Neural crest cell (in vitro differentiated cells): ENCODE data around the gene HDGF. TPM values are rescaled to one million over a fixed set of nuclear protein-coding genes. Genes with fewer than 3 reads are reported as not detected.
A peak's percentile ranks its signal among the peaks of the same experiment; 100 is the strongest.

Experiments
- DNase-seq: peaks from one replicate; pipeline ENCODE4 v3.0.0; 2021; ENCODE audit warnings: low read depth, mixed read lengths, low spot score
- H3K27ac Mint-ChIP-seq: one replicate; pipeline ENCODE4 v1.8.0; 2021; ENCODE audit warnings: mild to moderate bottlenecking, mixed read lengths; ENCODE audit not compliant: unreplicated experiment
- H3K27me3 Mint-ChIP-seq: 2 replicates; pipeline ENCODE4 v1.8.0; 2021; ENCODE audit warnings: low read depth, mild to moderate bottlenecking, mixed read lengths
- H3K36me3 Mint-ChIP-seq: 2 replicates; pipeline ENCODE4 v1.8.0; 2021; ENCODE audit warnings: low read depth, mild to moderate bottlenecking, mixed read lengths
- H3K4me1 Mint-ChIP-seq: 2 replicates; pipeline ENCODE4 v1.8.0; 2021; ENCODE audit warnings: mixed read lengths
- H3K4me3 Mint-ChIP-seq: one replicate; pipeline ENCODE4 v1.8.0; 2021; ENCODE audit warnings: mild to moderate bottlenecking, mixed read lengths
- H3K9me3 Mint-ChIP-seq: 2 replicates; pipeline ENCODE4 v1.8.0; 2021; ENCODE audit warnings: mixed read lengths
- total RNA-seq: library from RNA; stranded (reverse); gene quantifications from 2 replicates; pipeline ENCODE4 v1.2.1, GENCODE V29; 2021
- TF ChIP-seq, protein P1 (sequence below): fragments of 200-600 bp; sonication (generic); conservative IDR thresholded peaks from 2 replicates; pipeline ENCODE4 v1.5.0; 2021; ENCODE audit warnings: antibody characterized with exemption, mild to moderate bottlenecking

HDGF gene
- total RNA-seq, 1 donor from 2014 or later: 304 TPM

DNA sequence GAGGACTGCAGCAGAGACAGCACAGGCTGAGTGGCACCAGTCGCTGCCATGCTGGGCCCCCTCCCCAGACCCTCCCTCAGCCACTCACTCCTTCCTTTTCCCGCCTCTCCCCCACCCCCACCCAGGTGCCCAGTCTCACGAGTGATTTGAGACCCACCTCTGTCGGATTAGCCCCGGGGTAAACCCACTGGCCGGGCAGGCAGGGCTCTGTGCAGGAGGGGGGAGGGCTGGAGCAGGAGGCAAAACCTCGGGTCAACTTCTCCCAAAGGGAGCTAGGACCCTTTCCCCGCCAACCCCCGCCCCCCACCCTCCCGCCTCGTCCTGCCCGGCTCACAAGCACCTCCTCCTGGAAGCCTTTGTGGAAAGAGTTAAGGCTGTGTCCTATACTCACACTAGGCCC, 7.1 kb downstream of the HDGF start:
- TF ChIP-seq, protein P1, sequence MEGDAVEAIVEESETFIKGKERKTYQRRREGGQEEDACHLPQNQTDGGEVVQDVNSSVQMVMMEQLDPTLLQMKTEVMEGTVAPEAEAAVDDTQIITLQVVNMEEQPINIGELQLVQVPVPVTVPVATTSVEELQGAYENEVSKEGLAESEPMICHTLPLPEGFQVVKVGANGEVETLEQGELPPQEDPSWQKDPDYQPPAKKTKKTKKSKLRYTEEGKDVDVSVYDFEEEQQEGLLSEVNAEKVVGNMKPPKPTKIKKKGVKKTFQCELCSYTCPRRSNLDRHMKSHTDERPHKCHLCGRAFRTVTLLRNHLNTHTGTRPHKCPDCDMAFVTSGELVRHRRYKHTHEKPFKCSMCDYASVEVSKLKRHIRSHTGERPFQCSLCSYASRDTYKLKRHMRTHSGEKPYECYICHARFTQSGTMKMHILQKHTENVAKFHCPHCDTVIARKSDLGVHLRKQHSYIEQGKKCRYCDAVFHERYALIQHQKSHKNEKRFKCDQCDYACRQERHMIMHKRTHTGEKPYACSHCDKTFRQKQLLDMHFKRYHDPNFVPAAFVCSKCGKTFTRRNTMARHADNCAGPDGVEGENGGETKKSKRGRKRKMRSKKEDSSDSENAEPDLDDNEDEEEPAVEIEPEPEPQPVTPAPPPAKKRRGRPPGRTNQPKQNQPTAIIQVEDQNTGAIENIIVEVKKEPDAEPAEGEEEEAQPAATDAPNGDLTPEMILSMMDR: no peak
- Mint-ChIP-seq H3K4me3 (peak overlapping the region; percentile 51), H3K36me3 (peaks cover 6% of the 10 kb centered on the region), H3K9me3 (no peaks in the 10 kb centered on the region), H3K4me1 (peaks cover 59% of the 10 kb centered on the region), H3K27me3 (no peaks in the 10 kb centered on the region), H3K27ac (no peak overlapping the region)
- no peak for DNase-seq

DNA sequence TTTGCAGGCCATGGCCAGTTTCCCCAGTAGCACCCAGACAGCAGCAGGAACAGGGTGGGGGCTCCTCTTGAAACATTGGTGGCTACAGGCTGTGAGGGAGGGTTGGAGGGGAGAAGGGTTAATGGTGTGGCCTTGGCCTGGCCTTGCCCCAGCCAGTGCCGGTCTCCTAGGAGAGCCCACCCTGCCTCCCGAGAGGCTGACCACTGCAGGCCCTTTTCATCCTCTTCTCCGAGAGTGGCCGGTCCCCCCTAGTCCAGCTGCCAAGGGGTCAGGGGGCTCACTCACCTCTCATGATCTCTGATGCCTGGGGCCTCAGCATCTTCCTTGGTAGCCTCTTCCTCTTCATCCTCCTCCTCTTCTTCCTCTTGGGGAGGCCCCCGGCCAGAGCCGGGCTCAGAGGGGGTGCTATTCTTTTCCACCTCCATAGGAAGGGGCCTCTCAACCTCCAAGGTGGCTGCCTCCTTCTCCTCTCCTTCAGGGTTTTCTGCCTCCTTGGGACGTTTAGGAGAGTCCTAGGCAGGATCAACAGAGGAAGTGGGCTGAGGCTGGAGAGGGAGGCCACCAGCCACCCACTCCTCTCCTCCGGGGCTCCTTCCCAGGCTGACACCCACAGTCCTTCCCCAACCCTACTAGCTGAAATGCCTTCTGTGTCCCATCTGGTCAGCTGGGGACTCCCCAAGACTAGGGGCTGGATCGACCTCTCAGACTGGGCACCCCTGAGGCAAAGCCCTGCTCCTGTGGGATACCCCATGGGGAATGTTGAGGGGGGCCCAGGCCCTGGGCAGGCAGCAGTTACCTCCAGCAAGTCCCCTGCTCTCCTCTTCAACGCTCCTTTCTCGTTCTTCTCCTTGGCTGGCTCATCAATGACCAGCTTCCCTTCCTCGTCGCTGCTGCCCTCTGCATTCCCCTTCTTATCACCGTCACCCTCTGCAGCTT, 7.8 kb downstream of the HDGF start:
- H3K27me3 Mint-ChIP-seq: no peaks in the 10 kb centered on the region
- peaks cover 56% of the 10 kb centered on the region for H3K4me1 Mint-ChIP-seq
- DNase-seq: no peak

DNA sequence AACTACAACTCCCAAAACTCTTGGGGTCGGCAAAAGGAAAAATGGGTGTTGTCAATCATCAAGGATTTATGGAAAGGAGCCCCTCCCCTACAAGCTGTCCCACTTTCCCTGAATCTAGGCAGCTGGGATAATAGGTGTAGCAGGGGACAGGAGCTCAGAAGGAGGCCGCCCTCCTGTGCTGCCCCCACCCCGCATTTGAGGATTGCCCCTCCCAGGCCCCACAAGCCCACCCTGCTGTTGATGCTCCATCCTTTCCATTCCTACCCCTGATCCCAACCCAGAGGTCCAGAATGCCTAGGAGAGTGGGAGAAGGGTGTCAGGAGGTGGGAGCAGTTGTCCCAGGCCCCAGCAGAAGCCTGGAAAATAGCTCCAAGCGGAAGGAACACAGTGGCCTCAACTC, 8.7 kb downstream of the HDGF start:
- Mint-ChIP-seq H3K4me1 (peaks cover 48% of the 10 kb centered on the region), H3K27me3 (no peaks in the 10 kb centered on the region), H3K4me3 (peak overlapping the region; percentile 67), H3K27ac (no peak overlapping the region), H3K36me3 (peaks cover 6% of the 10 kb centered on the region), H3K9me3 (no peaks in the 10 kb centered on the region)
- TF ChIP-seq, protein P1: no peak
- DNase-seq: no peak

More for the DNA sequence above, 7.8 kb downstream of the HDGF start:
- no peaks in the 10 kb centered on the region for H3K9me3 Mint-ChIP-seq
- peak overlapping the region; percentile 19 for H3K27ac Mint-ChIP-seq
- H3K4me3 Mint-ChIP-seq: peak overlapping the region; percentile 19
- TF ChIP-seq, protein P1: no peak
- peaks cover 6% of the 10 kb centered on the region for H3K36me3 Mint-ChIP-seq

DNA sequence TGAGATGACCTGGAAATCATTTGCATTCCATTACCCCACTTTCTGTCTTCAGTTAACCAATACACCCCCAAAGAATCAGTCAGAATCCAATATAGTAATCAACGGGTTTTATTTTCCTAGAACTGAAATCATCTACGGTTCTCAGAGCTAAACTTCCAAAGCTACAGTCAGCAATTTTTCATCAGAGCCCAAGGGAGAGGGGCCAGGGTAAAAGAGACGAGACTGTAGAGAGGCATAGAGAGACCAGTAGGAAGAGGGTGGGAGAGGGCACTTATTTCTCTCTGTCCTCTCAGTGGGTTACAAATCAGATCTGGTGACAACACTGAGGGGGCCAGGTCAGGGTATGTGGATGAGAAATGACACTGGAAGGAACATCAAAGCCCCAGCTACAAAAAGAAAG, 9.5 kb downstream of the HDGF start:
- TF ChIP-seq, protein P1: no peak
- Mint-ChIP-seq H3K36me3 (peaks cover 6% of the 10 kb centered on the region), H3K27ac (peak overlapping the region; percentile 39), H3K27me3 (no peaks in the 10 kb centered on the region), H3K9me3 (no peaks in the 10 kb centered on the region), H3K4me1 (peaks cover 42% of the 10 kb centered on the region), H3K4me3 (peak overlapping the region; percentile 67)
- DNase-seq: no peak

DNA sequence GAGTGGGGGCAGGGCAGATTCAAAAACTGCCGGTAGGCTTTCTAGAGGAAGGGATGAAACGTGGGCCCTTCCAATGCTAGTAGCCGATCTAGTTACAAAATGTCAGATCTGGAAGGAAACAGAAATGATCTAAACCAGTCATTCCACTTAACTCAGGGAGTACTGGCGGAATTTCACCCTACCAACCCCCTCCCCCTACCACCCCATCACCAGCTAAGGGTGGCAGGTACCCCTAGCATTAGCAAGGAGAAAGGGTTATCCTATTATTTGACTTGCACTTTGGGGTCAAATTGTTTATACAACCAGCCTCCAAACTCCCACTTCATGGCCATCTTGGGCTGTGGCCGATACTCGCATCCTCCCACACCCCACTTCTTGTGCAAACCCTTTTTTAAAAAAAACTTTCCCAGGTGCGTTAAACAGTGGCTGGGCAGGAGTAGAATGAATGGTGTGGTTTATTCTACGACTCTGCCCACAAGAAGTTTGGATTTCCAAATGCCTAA, 9.9 kb downstream of the HDGF start:
- H3K27ac Mint-ChIP-seq: peak overlapping the region; percentile 73
- peaks cover 6% of the 10 kb centered on the region for H3K36me3 Mint-ChIP-seq
- H3K4me1 Mint-ChIP-seq: peaks cover 37% of the 10 kb centered on the region
- no peaks in the 10 kb centered on the region for H3K9me3 Mint-ChIP-seq
- H3K4me3 Mint-ChIP-seq: peak overlapping the region; percentile 98
- TF ChIP-seq, protein P1: no peak
- DNase-seq: no peak
- no peaks in the 10 kb centered on the region for H3K27me3 Mint-ChIP-seq
